Activated CD4-positive, alpha-beta memory T cell treated with anti-CD3 and anti-CD28 coated beads for 36 hours (primary cell): ENCODE results near the gene SPTBN1. TPM values are rescaled to one million over a fixed set of nuclear protein-coding genes. Genes with fewer than 3 reads are reported as not detected.

Experiments used
- CTCF ChIA-PET: fragments of 350-600 bp; sonication (Branson Sonifier 250); formaldehyde crosslinking; loops from one replicate; lab custom pipeline; 2021; ENCODE audit warnings: antibody characterized with exemption, inconsistent platforms; lab: Charles Lee
- POLR2A ChIA-PET: fragments of 350-600 bp; sonication (Branson Sonifier 250); formaldehyde crosslinking; loops from one replicate; lab custom pipeline; 2021; ENCODE audit warnings: antibody characterized with exemption; lab: Charles Lee
- DNase-seq: peaks from one replicate; pipeline ENCODE4 v3.0.0-alpha.2; 2020
- H3K27ac Mint-ChIP-seq: one replicate; pipeline ENCODE4 v1.8.0; 2021; ENCODE audit warnings: mixed read lengths
- H3K27me3 Mint-ChIP-seq: one replicate; pipeline ENCODE4 v1.8.0; 2021; ENCODE audit warnings: mixed read lengths
- H3K36me3 Mint-ChIP-seq: one replicate; pipeline ENCODE4 v1.8.0; 2021; ENCODE audit warnings: mixed read lengths
- H3K4me1 Mint-ChIP-seq: one replicate; pipeline ENCODE4 v1.8.0; 2021; ENCODE audit warnings: low read depth, mixed read lengths
- H3K4me3 Mint-ChIP-seq: one replicate; pipeline ENCODE4 v1.8.0; 2021; ENCODE audit warnings: mild to moderate bottlenecking, mixed read lengths
- H3K9me3 Mint-ChIP-seq: one replicate; pipeline ENCODE4 v1.8.0; 2021; ENCODE audit warnings: mixed read lengths
- intact Hi-C: fragments of 100-400 bp; cut with micrococcal nuclease; formaldehyde crosslinking; loops from one replicate; pipeline ENCODE4 v1.15.1; 2023
- total RNA-seq, 2 experiments: library from RNA; stranded (reverse); gene quantifications; one replicate each; pipeline ENCODE4 v1.2.3, GENCODE V29; 2021

The SPTBN1 gene
- total RNA-seq, 2 experiments from 2014 or later: 67.5 to 68.1 TPM

DNA sequence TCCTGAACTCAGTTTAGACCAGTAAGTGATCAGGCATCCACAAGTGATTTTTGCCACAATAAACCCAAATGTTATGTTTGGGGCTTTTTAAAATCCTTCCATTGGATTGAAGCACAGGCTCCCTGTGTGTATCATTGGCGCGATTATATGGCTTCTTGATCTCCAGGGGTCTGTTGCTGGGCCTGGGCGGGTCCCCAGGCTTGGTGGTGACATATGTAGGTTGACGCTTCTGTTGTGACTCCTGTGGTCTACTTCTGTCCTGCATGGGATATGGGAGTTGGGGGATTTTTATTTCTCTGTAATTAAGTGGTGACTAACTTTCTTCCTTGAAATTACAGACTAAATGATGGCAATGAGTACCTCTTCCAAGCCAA lies 211.1 kb downstream of the SPTBN1 start:
- Mint-ChIP-seq H3K9me3 (no peaks in the 10 kb centered on the region), H3K4me3 (no peak overlapping the region), H3K36me3 (peaks cover 46% of the 10 kb centered on the region), H3K27me3 (no peaks in the 10 kb centered on the region), H3K4me1 (peaks cover 2% of the 10 kb centered on the region), H3K27ac (no peak overlapping the region)
- DNase-seq: no peak
- ChIA-PET POLR2A (no interaction called here), CTCF (interaction anchor here (0.7 to 7.1 kb wide), 11 partner anchors 11 to 745 kb away, joined by 3 to 228 read pairs (median 26); partner anchors contain the start of gene EML6)
- intact Hi-C loops: no loop called here

DNA sequence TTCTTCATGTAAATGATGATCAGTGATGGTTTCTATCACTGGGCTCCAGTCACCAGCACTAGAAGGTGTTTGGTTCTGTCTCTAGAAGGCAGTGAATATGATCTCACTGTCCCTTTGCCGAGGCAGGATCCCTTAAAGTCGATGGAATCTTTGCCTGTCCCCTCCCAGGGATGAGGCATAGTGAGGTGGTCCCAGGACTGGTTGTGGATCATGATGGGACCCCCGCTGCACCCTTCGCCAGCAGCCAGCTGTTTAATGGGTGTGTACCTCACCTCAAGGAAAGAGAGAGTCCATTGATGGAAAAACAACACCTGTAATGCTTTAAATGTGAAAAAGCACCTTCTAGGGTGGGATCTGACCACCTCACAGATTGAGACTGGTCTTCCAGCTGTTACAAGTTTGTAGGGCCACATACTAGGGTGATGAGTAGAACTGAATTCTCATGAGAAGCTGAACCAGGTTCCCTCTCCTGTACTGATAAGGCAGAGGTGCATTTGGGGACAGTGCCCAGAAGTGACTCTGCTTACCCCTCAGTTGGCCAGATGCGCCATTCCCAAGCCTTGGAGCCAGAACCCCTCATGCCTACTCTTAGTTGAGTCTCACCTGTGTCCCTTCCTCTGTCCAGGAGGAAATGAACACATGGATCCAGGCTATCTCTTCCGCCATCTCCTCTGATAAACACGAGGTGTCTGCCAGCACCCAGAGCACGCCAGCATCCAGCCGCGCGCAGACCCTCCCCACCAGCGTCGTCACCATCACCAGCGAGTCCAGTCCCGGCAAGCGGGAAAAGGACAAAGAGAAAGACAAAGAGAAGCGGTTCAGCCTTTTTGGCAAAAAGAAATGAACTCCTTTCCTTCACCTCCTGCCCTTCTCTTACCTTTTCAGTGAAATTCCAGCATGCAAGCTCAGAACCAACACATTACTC lies 211.9 kb downstream of the SPTBN1 start:
- DNase-seq: no peak
- ChIA-PET POLR2A (no interaction called here), CTCF (interaction anchor here (7.1 kb wide), 1 partner anchor 40 kb away, joined by 228 read pairs; no protein-coding TSS in a partner anchor)
- no peaks in the 10 kb centered on the region for H3K27me3 Mint-ChIP-seq
- peaks cover 39% of the 10 kb centered on the region for H3K36me3 Mint-ChIP-seq
- no peak overlapping the region for H3K4me3 Mint-ChIP-seq
- H3K27ac Mint-ChIP-seq: no peak overlapping the region
- no peaks in the 10 kb centered on the region for H3K9me3 Mint-ChIP-seq
- intact Hi-C loops: no loop called here
- peaks cover 4% of the 10 kb centered on the region for H3K4me1 Mint-ChIP-seq

DNA sequence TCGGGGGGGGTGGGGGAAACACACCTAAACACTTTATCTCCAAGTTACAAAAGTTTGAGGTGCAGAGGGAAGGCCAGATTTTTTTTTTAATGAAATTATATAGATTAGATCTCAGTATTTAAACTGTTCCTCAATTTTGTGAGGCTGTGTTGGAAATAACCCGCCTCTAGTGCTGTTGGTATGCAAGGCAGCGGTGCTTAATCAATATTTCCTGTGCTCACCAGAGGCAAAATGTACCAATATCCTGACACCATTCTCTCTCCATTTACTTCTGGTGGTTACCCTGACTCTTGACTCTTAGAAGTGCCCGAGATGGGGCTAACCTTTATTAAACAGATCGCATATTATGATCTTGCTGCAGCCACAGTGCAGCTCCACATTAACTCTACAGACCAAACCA lies 212.6 kb downstream of the SPTBN1 start:
- Mint-ChIP-seq H3K4me3 (no peak overlapping the region), H3K36me3 (peaks cover 36% of the 10 kb centered on the region), H3K9me3 (no peaks in the 10 kb centered on the region), H3K27ac (no peak overlapping the region), H3K27me3 (peaks cover 5% of the 10 kb centered on the region), H3K4me1 (peaks cover 11% of the 10 kb centered on the region)
- intact Hi-C loops: no loop called here
- ChIA-PET POLR2A (no interaction called here), CTCF (interaction anchor here (7.1 kb wide), 1 partner anchor 39 kb away, joined by 228 read pairs; no protein-coding TSS in a partner anchor)
- no peak for DNase-seq

DNA sequence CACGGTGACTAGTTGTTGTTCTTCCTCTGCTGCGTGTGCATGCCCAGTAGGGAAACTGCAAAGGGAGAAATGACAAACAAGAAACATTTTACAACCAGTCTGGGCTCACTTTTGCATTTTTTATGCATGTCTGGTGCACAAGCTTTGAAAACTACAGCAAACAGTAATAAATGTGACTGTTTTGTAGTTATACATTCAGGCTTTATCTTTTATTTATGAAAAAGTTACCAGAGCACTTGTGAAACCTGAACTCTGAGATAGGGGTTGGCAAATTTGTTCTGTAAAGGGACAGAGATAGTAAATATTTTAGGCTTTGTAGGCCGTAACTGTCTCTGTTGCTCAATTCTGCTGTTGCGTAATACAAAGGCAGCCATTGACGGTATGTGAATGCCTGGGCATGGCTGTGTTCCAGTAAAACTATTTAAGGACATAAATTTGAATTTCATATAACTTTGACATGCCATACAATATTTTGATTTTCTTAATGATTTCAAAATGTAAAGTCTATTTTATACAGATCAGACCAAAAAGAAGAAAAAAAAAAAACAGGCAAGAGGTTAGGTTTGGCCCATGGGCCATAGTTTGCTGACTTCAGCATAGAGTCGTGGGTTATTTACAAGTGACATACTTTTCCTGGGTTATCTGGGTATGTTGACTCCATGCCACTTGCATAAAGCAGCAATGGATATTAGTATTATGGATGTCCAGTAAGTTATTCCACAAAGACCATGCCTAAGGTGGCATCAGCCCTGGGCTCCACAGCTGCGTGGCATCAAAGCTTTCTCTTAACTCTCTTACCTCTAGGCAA lies 213.8 kb downstream of the SPTBN1 start:
- Mint-ChIP-seq H3K4me3 (no peak overlapping the region), H3K36me3 (peaks cover 30% of the 10 kb centered on the region), H3K4me1 (peaks cover 14% of the 10 kb centered on the region), H3K27ac (no peak overlapping the region), H3K27me3 (peaks cover 5% of the 10 kb centered on the region), H3K9me3 (no peaks in the 10 kb centered on the region)
- CTCF ChIA-PET: no interaction called here
- no peak for DNase-seq
- intact Hi-C loops: no loop called here
- POLR2A ChIA-PET: interaction anchor here (0.6 kb wide), 1 partner anchor 90 kb away, joined by 3 read pairs; no protein-coding TSS in a partner anchor

DNA sequence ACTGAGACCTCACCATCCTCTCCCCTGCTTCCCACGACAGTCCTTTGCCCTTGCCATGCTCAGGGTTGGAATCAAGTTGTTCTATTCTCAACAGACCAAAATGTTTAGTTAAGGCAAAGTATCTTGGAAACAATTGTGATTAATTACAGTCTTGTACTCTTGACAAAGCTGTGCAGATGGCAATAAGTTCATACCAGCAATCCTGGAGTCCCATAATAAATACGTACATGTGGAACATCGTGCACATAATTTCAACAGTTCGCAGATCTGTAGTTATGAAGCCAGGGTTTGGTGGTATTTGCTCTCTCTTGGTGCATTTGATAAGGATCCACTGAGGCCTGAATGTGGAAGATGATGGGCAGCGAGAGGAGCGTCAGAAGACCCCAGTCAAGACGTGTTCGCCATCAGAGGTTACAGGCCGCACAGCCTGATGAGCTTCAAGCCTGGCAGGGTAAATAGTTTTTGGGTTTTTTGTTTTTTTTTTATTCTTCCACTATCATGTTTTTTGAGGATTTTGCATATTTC lies 214.4 kb downstream of the SPTBN1 start:
- ChIA-PET POLR2A (interaction anchor here (0.6 kb wide), 1 partner anchor 90 kb away, joined by 3 read pairs; no protein-coding TSS in a partner anchor), CTCF (interaction anchor here (0.6 kb wide), 1 partner anchor 366 kb away, joined by 3 read pairs; no protein-coding TSS in a partner anchor)
- H3K27ac Mint-ChIP-seq: no peak overlapping the region
- intact Hi-C loops: no loop called here
- peaks cover 8% of the 10 kb centered on the region for H3K27me3 Mint-ChIP-seq
- peaks cover 26% of the 10 kb centered on the region for H3K36me3 Mint-ChIP-seq
- no peak overlapping the region for H3K4me3 Mint-ChIP-seq
- H3K4me1 Mint-ChIP-seq: peaks cover 13% of the 10 kb centered on the region
- no peak for DNase-seq
- no peaks in the 10 kb centered on the region for H3K9me3 Mint-ChIP-seq

DNA sequence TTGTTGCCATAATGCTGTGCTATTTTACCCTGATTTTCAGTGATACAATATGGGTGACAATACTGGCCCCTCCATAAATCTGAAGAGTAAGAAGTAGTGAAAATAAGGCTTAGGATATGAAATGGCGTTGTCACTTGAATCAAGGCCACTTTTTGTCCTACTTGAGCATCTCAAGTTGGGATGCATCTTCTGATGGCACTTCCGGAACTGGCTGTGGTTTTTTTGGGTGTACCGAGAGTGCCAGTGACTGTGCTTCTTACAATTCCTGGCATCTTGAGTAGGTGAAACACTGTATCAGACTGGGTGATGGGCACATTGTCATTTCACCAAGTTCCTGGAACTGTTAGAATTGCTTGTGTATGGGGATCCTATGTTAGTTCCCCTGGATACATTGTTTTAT lies 214.9 kb downstream of the SPTBN1 start:
- ChIA-PET CTCF (interaction anchor here (0.6 to 1.0 kb wide), 3 partner anchors 13 to 366 kb away, joined by 3 to 4 read pairs (median 3); no protein-coding TSS in a partner anchor), POLR2A (interaction anchor here (0.6 kb wide), 2 partner anchors 91 to 577 kb away, joined by 3 read pairs; no protein-coding TSS in a partner anchor)
- peaks cover 13% of the 10 kb centered on the region for H3K4me1 Mint-ChIP-seq
- no peak overlapping the region for H3K27ac Mint-ChIP-seq
- intact Hi-C loops: no loop called here
- peaks cover 13% of the 10 kb centered on the region for H3K27me3 Mint-ChIP-seq
- no peak for DNase-seq
- no peak overlapping the region for H3K4me3 Mint-ChIP-seq
- H3K9me3 Mint-ChIP-seq: no peaks in the 10 kb centered on the region
- H3K36me3 Mint-ChIP-seq: peaks cover 24% of the 10 kb centered on the region

DNA sequence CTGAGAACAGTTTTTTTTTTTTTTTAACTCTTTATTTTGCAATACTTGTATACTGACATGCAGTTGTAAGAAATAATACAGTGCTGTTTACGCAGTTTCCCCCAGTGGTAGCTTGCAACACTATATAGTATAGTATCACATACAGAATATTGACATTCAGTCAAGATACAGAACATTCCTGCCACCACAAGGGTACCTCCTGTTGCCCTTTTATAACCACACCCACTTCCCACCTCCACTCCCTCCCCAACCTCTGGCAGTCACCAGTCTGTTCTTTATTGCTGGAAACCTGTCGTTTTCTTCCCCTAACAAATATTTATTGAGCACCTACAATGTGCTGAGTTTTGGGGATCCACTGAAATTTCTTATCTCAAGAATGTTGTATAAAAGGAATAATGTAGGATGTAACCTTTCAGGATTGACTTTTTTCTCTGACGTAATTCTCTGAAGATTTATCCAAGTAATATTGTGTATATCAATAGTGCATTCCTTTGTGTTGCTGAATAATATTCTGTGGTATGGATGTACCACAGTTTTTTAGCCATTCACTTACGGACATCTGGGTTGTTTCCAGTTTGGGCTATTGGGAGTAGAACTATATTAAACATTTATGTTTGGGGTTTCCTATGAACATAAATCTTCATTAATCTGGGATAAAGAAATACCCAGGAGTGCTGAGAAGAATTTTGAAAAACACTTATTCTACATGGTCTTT lies 215.9 kb downstream of the SPTBN1 start:
- Mint-ChIP-seq H3K36me3 (peaks cover 17% of the 10 kb centered on the region), H3K9me3 (no peaks in the 10 kb centered on the region), H3K27me3 (peaks cover 22% of the 10 kb centered on the region), H3K4me1 (peaks cover 13% of the 10 kb centered on the region), H3K4me3 (no peak overlapping the region), H3K27ac (no peak overlapping the region)
- DNase-seq: no peak
- ChIA-PET CTCF (interaction anchor here (0.7 to 1.0 kb wide), 3 partner anchors 14 to 343 kb away, joined by 3 to 4 read pairs (median 3); no protein-coding TSS in a partner anchor), POLR2A (interaction anchor here (0.6 kb wide), 1 partner anchor 576 kb away, joined by 3 read pairs; no protein-coding TSS in a partner anchor)
- intact Hi-C loops: loop anchor here (1.0 kb wide), 1 partner anchor 8 kb away; no protein-coding TSS in a partner anchor

DNA sequence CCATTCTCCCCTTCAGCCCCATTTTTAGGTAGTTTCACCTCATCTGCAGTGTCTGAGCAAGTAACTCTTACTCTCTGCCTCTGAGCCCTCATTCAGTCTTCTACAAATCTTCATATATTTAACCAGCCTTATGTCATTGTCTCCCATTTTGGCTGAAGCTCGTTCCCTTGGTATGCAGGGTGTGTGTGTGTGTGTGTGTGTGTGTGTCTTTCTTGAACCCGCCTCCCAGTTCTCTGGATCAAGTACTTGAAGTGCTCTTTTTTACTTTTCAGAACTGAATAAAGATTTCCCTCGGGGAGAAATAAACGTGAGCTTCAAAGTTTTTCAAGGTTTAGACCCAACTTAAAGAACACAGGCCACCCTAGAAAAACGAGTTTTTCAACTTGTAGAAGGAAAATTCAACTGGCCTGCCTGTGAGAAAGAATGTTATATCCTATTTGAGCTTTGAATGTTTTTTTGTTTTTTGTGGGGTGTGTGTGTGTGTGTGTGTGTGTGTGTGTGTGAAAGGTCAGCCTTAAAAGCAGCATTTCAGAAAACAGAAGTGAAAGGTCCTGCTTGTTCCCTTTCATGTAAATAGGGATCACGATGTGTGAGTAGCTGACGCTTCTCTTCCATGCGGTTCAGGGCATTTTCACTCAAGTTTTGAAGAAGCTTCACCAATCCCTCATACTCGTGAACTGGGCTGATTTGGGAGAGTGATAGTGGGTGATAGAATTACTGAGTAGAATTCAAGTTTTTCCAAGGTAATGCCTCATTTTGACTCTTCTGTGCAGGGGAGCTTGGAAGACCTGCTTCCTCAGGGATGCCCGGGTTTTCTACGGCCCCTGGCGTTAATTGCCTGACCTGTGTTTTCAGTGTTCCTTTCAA lies 216.7 kb downstream of the SPTBN1 start:
- no peak for DNase-seq
- ChIA-PET POLR2A (no interaction called here), CTCF (interaction anchor here (0.7 kb wide), 1 partner anchor 142 kb away, joined by 3 read pairs; no protein-coding TSS in a partner anchor)
- Mint-ChIP-seq H3K9me3 (no peaks in the 10 kb centered on the region), H3K27me3 (peaks cover 29% of the 10 kb centered on the region), H3K36me3 (peaks cover 14% of the 10 kb centered on the region), H3K4me1 (peaks cover 13% of the 10 kb centered on the region), H3K4me3 (no peak overlapping the region), H3K27ac (no peak overlapping the region)
- intact Hi-C loops: loop anchor here (1.0 kb wide), 1 partner anchor 7 kb away; no protein-coding TSS in a partner anchor

DNA sequence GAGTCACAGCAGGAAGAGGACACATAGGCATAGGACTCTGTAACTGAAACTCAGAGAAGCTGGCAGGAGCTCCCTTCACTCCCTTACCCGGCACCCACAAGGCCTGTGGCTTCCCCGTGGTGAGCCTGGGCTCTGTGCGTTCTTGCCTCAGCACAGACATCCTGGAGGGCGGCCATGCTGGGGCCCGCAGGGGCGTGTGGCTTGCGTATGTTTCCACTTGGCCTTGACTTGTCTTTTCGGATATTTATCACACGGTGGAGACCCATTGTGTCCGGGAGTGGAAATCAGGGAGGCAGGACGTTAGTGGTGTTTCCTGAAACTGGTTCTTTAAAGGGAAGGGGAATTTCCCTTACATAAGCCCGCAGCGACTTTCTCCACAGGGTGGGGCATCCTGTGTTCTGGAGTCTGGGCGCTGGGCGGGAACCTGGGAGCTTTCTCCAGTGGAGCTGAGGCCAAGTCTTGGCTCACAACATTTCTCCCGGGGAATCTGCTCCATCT lies 217.4 kb downstream of the SPTBN1 start:
- Mint-ChIP-seq H3K4me3 (no peak overlapping the region), H3K4me1 (peaks cover 13% of the 10 kb centered on the region), H3K27me3 (peaks cover 34% of the 10 kb centered on the region), H3K36me3 (peaks cover 8% of the 10 kb centered on the region), H3K9me3 (no peaks in the 10 kb centered on the region), H3K27ac (no peak overlapping the region)
- peak; percentile 80 for DNase-seq
- CTCF ChIA-PET: no interaction called here
- POLR2A ChIA-PET: no interaction called here
- intact Hi-C loops: no loop called here

DNA sequence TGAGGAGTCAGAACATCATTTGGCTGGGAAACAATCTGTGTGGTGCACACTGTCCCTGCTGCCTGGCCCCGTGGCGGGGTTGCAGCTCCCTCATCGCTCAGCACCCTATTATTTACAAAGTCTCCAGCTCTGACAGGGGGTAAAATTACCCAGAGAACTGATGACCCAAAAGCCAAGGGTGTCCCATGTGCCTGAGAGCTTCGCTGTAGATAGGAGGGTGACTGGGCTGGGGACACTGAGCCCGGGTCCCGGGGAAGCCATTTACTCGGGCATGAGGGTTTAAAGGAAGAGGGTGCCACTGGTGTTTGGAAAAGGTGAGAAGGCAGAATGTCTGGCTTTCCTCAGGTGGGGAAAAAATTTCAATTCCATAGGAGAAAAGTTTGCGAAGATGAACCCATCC lies 219.2 kb downstream of the SPTBN1 start:
- Mint-ChIP-seq H3K4me1 (peaks cover 19% of the 10 kb centered on the region), H3K27me3 (peaks cover 42% of the 10 kb centered on the region), H3K4me3 (no peak overlapping the region), H3K9me3 (no peaks in the 10 kb centered on the region), H3K27ac (no peak overlapping the region), H3K36me3 (peaks cover 5% of the 10 kb centered on the region)
- intact Hi-C loops: no loop called here
- POLR2A ChIA-PET: no interaction called here
- CTCF ChIA-PET: interaction anchor here (6.2 to 7.5 kb wide), 2 partner anchors 11 to 30 kb away, joined by 36 to 76 read pairs; no protein-coding TSS in a partner anchor
- DNase-seq: no peak
